EH (cell line): ENCODE data around the gene SLC39A7.

Experiments used
- DNase-seq: peaks from one replicate; pipeline ENCODE4 v3.0.0-alpha.2; 2015; ENCODE audit warnings: low read depth

SLC39A7 gene

GRCh38 chr6:33200219-33201146 lies at the start of gene SLC39A7, which contains the start of gene RXRB:
TSS of gene SLC39A7 (plus strand) at chr6:33200867. CDS start at chr6:33201246, 379 bp downstream.
TSS of gene RXRB (minus strand) at chr6:33200665. CDS start at chr6:33200476, 189 bp downstream.
- peak; percentile 100 for DNase-seq

GRCh38 chr6:33151050-33151449 lies 49.6 kb upstream of the SLC39A7 start:
- DNase-seq, result no peak

- DNase-seq, result no peak
These were observed 46.3 kb upstream of the SLC39A7 start for GRCh38 chr6:33154349-33154748.

GRCh38 chr6:33156561-33156960 lies 44.1 kb upstream of the SLC39A7 start:
- no peak for DNase-seq

- no peak for DNase-seq
These were observed 43.7 kb upstream of the SLC39A7 start for GRCh38 chr6:33156964-33157363.

GRCh38 chr6:33160096-33160495 lies 40.6 kb upstream of the SLC39A7 start:
- DNase-seq, result no peak

- DNase-seq, result peak; percentile 98
These were observed 39.8 kb upstream of the SLC39A7 start for GRCh38 chr6:33160728-33161344.

- peak; percentile 68 for DNase-seq
These were observed 39.0 kb upstream of the SLC39A7 start for GRCh38 chr6:33161354-33162331.

- no peak for DNase-seq
These were observed 37.1 kb upstream of the SLC39A7 start for GRCh38 chr6:33163540-33163939.

GRCh38 chr6:33164176-33164575 lies 36.5 kb upstream of the SLC39A7 start:
- no peak for DNase-seq

- DNase-seq, result no peak
These were observed 35.8 kb upstream of the SLC39A7 start for GRCh38 chr6:33164665-33165373.

- DNase-seq, result no peak
These were observed 34.9 kb upstream of the SLC39A7 start for GRCh38 chr6:33165581-33166258.

GRCh38 chr6:33166363-33166762 lies 34.3 kb upstream of the SLC39A7 start:
- no peak for DNase-seq

GRCh38 chr6:33166811-33167210 lies 33.9 kb upstream of the SLC39A7 start:
- DNase-seq, result no peak

- no peak for DNase-seq
These were observed 33.0 kb upstream of the SLC39A7 start for GRCh38 chr6:33167374-33168283.

- DNase-seq, result no peak
These were observed 32.4 kb upstream of the SLC39A7 start for GRCh38 chr6:33168284-33168601.

- DNase-seq, result no peak
These were observed 32.0 kb upstream of the SLC39A7 start for GRCh38 chr6:33168639-33169038.

GRCh38 chr6:33169291-33170175 lies 31.1 kb upstream of the SLC39A7 start:
- DNase-seq, result no peak
